GM19324 (cell line): Measurements from ENCODE around the gene TUFM.
"Not testable (repeated sequence)": the region's sequence is repeated elsewhere in the genome, so short reads cannot be mapped to it uniquely, and the experiment has no call there.

Source experiments
- ATAC-seq: cut with Tn5 transposase; IDR thresholded peaks from one replicate; pipeline ENCODE4 v1.9.1; 2021; ENCODE audit warnings: mild to moderate bottlenecking, moderate library complexity; ENCODE audit not compliant: unreplicated experiment, low FRiP score

TUFM gene

GRCh38 chr16:28846080-28846932 is at the start of gene TUFM:
Gene TUFM (minus strand): TSS chr16:28846348. CDS start chr16:28846269, 79 bp downstream.
- peak; percentile 92 for ATAC-seq

- no peak for ATAC-seq
Observed at GRCh38 chr16:28895609-28896008, 49.5 kb upstream of the TUFM start.

DNA sequence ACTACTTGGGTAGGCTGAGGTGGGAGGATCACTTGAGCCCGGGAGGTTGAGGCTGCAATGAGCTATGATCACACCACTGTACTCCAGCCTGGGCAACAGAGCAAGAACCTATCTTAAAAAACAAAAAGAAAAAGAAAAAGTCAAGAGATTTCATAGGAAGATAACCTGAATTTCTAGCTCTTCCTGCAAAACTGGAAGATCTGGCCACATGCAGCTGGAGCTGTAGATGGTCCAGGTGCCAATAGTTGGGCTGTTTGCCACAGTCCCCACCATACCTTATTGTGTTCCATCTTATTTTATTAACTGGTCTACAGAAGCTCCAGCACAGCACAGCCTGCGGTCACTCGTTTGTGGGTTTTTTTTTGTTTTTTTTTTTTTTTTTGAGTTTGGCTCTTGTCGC is 47.1 kb upstream of the TUFM start:
- no peak for ATAC-seq

DNA sequence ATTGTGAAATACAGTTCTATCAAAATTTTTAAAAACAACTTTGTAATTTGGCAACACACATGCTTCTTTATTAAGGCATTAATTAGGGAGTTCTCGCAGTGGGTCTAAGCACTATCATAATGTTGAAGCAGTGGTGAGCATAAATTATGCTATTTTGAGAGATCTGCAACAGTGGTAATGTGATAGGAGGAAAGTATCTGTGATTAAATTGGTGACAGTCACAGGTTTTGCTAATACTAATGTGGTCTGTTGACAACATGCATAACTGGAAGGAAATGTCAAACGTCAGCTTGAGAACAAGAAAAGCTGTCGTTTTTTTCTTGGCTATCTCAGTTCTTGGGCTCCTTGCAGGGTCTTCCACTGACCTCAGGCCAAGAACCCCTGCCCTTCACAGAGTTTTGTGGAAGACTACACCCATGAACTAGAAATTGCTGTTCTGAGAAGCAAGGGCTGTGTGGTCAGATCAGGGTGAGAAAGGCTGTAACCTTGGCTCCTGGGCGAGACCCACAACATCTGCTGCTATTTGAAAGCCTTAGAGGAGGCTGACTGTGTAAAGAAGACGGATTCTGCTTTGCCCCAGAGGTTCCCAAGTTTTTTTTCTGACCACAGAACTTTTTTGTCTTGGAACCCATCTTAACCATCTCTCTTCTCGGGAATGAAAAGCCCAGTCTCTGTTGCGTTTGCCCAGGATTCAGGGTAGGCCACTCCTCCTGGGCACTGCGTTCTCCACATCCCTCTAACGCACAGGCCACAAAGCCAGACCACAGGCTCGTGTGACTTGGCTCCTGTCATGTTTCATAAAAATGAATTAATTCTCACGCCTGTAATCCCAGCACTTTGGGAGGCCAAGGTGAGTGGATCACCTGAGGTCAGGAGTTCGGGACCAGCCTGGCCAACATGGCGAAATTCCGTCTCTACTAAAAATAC is 46.1 kb upstream of the TUFM start:
- no peak for ATAC-seq

GRCh38 chr16:28890355-28890754 is 44.2 kb upstream of the TUFM start:
- ATAC-seq: not testable (repeated sequence)

DNA sequence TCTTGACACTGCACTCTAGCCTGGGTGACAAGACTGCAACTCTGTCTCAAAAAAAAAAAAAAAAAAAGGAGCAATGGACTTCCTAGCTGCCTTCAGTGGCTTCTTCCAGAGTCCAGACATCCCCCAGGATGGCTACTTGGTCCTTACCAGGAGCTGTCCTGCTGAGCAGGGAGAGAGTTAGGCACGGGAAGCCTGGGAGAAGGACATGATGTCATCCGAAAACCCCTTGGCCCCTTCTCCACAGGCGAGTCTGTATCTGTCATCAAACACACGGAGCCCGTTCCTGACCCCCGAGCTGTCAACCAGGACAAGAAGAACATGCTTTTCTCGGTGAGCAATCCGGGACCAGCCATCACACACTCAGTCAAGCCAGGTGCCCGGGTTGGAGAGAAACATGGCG is 40.8 kb upstream of the TUFM start:
- no peak for ATAC-seq

DNA sequence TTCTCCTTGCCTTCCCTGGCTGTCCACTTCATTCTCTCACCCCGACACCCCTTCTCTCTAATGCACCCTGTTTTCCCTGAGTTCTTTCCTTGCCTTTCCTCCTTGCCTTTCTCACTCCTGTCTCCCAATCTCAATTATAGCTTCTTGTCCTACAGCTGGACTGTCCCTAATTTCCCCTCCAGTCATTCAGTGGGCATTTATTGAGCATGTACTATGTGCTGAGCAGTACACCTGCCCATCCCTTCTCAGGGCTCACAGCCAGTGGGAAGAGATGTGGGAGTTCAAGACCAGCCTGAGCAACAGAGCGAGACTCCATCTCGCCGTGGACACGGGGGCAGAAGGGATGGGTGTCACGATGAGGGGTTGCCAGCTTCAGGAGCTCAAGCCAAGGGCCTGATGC is 37.9 kb upstream of the TUFM start:
- no peak for ATAC-seq

DNA sequence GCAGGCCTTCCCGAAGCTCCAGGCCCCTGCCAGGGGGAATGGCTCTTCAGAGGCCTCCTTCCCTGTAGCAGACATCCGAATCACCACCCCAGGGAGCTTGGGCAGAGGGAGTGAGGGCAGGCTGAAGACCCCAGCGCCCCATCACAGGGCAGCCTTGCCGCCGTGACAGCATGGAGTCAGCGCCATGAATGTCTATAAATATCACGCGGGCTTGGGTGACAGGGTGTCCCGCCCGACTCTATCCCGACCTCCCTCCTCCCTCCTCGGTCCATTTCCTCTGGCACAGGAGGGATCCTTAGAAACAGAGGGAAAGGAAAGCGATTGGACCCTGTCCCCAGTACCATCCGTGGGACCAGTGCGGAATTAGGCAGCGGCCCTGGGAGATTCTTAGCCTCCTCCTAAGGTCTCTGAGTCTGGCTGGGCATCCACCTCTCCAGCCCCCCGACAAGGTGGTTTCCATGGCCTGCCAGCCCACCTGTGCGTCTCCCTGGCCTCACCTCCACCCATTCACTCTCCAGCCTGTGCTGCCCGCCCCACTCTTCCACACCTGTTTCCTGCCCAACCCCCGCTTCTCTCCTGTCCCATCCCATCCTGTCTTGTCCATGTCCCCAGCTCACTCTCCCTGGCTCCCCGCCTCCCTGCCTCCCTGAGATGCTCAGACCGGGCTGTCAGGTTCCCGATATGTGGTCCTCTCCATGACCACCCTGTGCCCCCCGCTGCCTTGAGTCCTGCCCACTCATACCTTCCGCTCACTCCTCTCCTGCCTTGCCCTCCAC is 37.3 kb upstream of the TUFM start:
- ATAC-seq: no peak

- no peak for ATAC-seq
Observed at GRCh38 chr16:28882551-28883160, 36.5 kb upstream of the TUFM start.

GRCh38 chr16:28881565-28881964 is 35.4 kb upstream of the TUFM start:
- ATAC-seq: not testable (repeated sequence)

DNA sequence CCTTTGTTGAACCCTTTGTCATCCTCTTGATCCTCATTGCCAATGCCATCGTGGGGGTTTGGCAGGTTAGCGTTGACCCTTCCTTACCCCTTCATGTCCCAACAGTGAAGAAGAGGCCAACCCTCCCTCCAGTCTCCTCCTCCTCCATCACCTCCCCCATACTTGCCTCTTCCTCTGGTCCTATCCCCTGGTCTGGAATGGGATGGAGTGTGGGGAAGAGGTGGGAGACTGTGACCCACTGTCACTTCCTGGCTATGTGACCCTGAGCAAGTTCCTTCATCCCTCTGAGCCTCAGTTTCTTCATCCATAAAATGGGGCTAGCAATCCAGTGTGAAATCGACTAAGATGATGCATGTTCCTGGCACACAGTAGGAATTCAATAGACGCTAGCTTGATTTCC is 34.8 kb upstream of the TUFM start:
- no peak for ATAC-seq

GRCh38 chr16:28880589-28880915 is 34.4 kb upstream of the TUFM start:
- ATAC-seq: no peak

DNA sequence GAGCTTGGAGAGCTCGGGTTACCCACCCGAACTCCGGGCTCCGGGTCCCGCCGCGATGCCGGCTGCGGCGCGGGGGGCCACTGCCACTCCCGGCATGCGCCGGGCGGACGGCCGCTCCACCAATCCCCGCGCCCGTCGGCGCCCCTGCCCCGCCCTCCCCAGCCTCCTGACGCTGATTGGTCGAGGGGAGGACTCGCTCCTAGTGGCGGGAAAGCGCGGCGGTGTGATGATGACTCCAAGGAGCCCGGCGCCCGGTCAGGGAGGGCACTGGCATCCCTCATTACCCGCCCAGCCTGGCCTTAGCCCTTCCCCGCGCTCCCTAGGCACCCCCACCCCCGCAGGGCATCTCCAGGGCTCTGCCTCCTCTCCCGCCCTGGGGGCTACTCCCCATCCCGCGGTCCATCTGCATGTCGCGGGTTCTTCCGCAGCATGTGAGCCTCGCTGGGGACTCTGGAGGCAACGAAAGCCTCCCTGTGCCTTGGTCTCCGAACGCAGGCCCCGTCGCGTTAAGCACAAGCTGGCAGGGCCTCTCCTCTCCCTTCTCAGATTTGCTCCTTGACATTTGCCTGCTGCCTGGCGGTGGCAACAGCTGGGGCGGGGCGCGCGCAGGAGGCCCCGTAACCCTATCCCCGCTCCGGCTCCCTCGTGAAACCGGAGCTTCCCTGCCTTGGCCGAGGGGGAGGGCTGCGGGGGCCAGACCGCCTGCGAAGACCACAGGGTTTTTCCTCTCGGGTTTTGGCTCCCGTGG is 33.9 kb upstream of the TUFM start:
- peak; percentile 87 for ATAC-seq

DNA sequence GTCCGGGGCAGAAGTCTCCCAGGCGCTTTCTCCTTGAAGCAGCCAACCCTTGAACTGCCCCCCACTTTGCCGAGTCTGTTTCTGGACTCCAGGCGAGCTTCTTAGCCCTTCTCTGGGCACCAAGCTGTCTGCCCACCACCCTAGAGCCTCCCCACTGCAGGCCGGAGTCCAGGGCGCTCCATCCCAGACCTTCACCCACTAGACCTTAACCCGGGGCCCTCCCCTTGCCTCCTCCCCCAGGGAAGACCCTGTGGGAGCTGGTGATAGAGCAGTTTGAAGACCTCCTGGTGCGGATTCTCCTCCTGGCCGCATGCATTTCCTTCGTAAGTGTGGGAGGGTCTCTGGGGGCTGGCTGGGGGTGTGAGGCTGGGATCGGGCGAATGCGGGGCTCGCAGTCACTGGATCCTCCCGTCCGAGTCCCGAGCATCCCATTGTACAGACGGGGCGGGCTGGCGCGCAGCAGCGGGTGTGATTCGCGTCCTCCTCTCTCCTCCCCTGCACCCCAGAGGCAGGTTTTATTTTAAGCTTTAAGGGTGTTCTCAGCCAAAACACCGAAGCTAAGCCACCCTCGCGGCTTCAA is 33.2 kb upstream of the TUFM start:
- ATAC-seq: peak; percentile 34

GRCh38 chr16:28878083-28878926 is 32.2 kb upstream of the TUFM start, which contains the start of gene ATP2A1:
Gene ATP2A1 (plus strand): TSS chr16:28878488. CDS start chr16:28878672, 184 bp downstream.
- ATAC-seq: no peak

GRCh38 chr16:28877655-28878000 is 31.5 kb upstream of the TUFM start:
- no peak for ATAC-seq

DNA sequence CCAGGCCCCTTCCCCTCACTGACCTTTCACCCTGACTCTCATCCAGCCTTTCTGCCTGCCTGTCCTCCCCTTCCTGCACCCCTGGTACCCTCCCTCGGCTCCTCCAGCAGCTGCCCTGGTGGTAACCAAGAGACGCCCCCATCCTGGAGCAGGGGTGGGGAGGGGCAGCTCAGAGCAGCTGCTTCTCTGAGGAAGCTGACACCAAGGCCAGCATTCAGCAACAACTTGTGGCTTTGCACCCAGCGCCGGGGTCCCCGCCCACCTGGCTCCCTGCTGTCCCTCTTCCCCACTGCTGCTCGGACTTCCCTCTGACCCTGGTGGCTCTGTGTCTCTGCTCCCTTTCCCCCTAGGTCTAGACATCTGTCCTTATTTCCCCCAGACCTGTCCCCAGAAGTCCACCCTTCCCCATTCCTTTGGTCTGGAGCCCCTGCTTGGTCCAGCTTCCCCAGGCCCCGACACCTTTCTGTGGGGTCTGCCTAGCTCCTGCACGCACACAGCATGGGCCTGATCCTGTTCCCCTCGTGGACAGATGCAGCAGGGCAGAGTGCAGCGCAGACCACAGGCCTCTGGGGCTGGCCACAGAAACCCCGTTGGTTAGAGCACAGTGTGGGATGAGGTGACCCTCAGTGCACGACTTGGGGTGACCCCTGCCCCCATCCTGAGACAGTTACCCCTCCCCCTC is 31.0 kb upstream of the TUFM start:
- ATAC-seq: no peak
